ENCODE results near the gene CD1D. TPM values are rescaled to one million over a fixed set of nuclear protein-coding genes. Genes with fewer than 3 reads are reported as not detected.

CD1D gene
- total RNA-seq (ENCODE audit: low replicate concordance) = 0.24 and 0.29 TPM in 2 replicates
- long read RNA-seq, partial matches to known transcripts = 0 of 1 reads
- long read RNA-seq, other reads (novel, unspliced or antisense) = 1 of 1 reads

GRCh38 chr1:158180741-158181576 is at the start of gene CD1D:
CD1D (plus strand) TSS chr1:158180895; CDS start chr1:158181102, 207 bp downstream.
- H3K36me3 Mint-ChIP-seq = no peaks in the 10 kb centered on the region
- no peak for DNase-seq (ENCODE audit: extremely low spot score, unreplicated experiment)
- H3K4me3 Mint-ChIP-seq = peak within 1 kb of the TSS; percentile 88
- H3K9me3 Mint-ChIP-seq = no peaks in the 10 kb centered on the region
- no peak for TF ChIP-seq CTCF (conservative IDR thresholded peaks at IDR 0.05)
- no peak within 1 kb of the TSS for H3K27ac Mint-ChIP-seq
- H3K4me1 Mint-ChIP-seq (ENCODE audit: unreplicated experiment) = peaks cover 15% of the 10 kb centered on the region
- H3K27me3 Mint-ChIP-seq = peaks cover 90% of the 10 kb centered on the region

GRCh38 chr1:158131217-158131616 is 49.5 kb upstream of the CD1D start:
- Mint-ChIP-seq H3K36me3 (no peaks in the 10 kb centered on the region), H3K27me3 (peaks cover 24% of the 10 kb centered on the region), H3K4me3 (no peak overlapping the region), H3K9me3 (no peaks in the 10 kb centered on the region), H3K27ac (no peak overlapping the region), H3K4me1 (ENCODE audit: unreplicated experiment) (no peaks in the 10 kb centered on the region)
- no peak for DNase-seq (ENCODE audit: extremely low spot score, unreplicated experiment)
- TF ChIP-seq CTCF (conservative IDR thresholded peaks at IDR 0.05) = no peak

DNA sequence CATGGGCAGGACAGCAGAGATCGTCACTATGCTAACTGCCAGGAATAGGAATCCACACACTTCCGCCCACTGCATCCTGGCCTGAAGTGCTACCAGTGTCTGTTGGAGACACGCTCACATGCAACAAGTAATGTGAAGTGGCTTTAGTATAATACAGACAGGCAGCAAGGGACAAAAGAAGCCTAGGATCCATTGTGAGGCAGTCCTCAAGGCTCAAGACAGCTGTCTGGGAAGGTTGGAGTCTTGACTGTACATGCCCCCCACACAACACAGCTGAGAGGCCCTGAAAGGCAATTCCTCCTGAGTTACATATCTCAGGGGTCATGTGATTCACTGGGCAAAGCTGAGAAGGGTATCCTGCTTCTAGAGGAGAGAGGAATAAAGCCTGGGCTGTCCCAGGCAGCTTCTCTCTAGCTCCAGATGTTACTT is 39.9 kb upstream of the CD1D start:
- TF ChIP-seq CTCF (conservative IDR thresholded peaks at IDR 0.05) = no peak
- H3K4me1 Mint-ChIP-seq (ENCODE audit: unreplicated experiment) = no peaks in the 10 kb centered on the region
- no peak for DNase-seq (ENCODE audit: extremely low spot score, unreplicated experiment)
- H3K4me3 Mint-ChIP-seq = no peak overlapping the region
- no peaks in the 10 kb centered on the region for H3K9me3 Mint-ChIP-seq
- H3K36me3 Mint-ChIP-seq = no peaks in the 10 kb centered on the region
- H3K27me3 Mint-ChIP-seq = peaks cover 4% of the 10 kb centered on the region
- H3K27ac Mint-ChIP-seq = no peak overlapping the region

- peaks cover 5% of the 10 kb centered on the region for H3K9me3 Mint-ChIP-seq
- no peak overlapping the region for H3K27ac Mint-ChIP-seq
- no peak overlapping the region for H3K4me3 Mint-ChIP-seq
- H3K27me3 Mint-ChIP-seq = peaks cover 28% of the 10 kb centered on the region
- TF ChIP-seq CTCF (conservative IDR thresholded peaks at IDR 0.05) = no peak
- H3K36me3 Mint-ChIP-seq = no peaks in the 10 kb centered on the region
- no peak for DNase-seq (ENCODE audit: extremely low spot score, unreplicated experiment)
- peaks cover 12% of the 10 kb centered on the region for H3K4me1 Mint-ChIP-seq (ENCODE audit: unreplicated experiment)
Observed at GRCh38 chr1:158145173-158145719, 35.4 kb upstream of the CD1D start.

GRCh38 chr1:158146165-158146564 is 34.5 kb upstream of the CD1D start:
- Mint-ChIP-seq H3K4me1 (ENCODE audit: unreplicated experiment) (peaks cover 13% of the 10 kb centered on the region), H3K27me3 (peaks cover 35% of the 10 kb centered on the region), H3K36me3 (no peaks in the 10 kb centered on the region), H3K27ac (no peak overlapping the region), H3K9me3 (peaks cover 5% of the 10 kb centered on the region), H3K4me3 (no peak overlapping the region)
- no peak for TF ChIP-seq CTCF (conservative IDR thresholded peaks at IDR 0.05)
- DNase-seq (ENCODE audit: extremely low spot score, unreplicated experiment) = no peak
